ENCODE data around the gene RBCK1. TPM values are rescaled to one million over a fixed set of nuclear protein-coding genes. Genes with fewer than 3 reads are reported as not detected.

RBCK1 gene
- total RNA-seq, 1 donor = 104 TPM

DNA sequence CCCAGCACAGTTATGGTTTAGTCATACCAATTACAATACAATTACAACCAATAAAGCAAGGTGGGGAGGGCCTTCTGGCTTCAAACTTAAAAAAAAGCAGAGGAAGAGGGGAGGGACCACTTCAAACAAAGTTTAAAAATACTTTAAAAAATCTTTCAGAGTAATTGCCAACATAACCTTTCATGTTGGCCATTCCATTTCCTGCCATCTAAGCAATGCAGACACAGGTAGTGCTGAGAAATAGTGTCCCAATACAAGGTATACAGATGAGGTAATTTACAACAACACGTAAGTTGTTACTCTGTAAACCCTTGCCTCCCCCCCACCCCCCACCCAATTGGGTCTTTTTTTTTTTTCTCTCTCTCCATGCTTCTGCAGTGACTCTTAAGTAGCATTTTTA is 73.1 kb downstream of the RBCK1 start:
- H3K4me1 ChIP-seq (ENCODE audit: insufficient read depth, low read length) = peaks cover 24% of the 10 kb centered on the region
- H4K20me1 ChIP-seq (ENCODE audit: insufficient read depth, low read length) = peaks cover 18% of the 10 kb centered on the region
- no peak for DNase-seq (ENCODE audit: insufficient read length, low spot score, missing footprints)
- peaks cover 42% of the 10 kb centered on the region for H3K36me3 ChIP-seq (ENCODE audit: insufficient read depth, low read length)
- H3K27me3 ChIP-seq (ENCODE audit: insufficient read depth, low read length) = no peaks in the 10 kb centered on the region
- no peaks in the 10 kb centered on the region for H3K9me3 ChIP-seq (ENCODE audit: low read depth, low read length)
- no peak overlapping the region for H3K27ac ChIP-seq (ENCODE audit: low read depth, low read length)
- no peak overlapping the region for H3K4me2 ChIP-seq (ENCODE audit: insufficient read depth, low read length)
- no peak for TF ChIP-seq CTCF (IDR thresholded peaks at IDR 0.05; ENCODE audit: extremely low read depth, low read depth, low read length)
- no peaks in the 10 kb centered on the region for H3K79me2 ChIP-seq (ENCODE audit: insufficient read depth, low read length)
- no peak overlapping the region for H3K4me3 ChIP-seq (ENCODE audit: insufficient read depth, low read length)
- no peak overlapping the region for H2AFZ ChIP-seq (ENCODE audit: low read length)

Small RNA genes lying within 50 kb of the gene (small RNA-seq; reads per million reads assigned to genes)
- gene RF00019 = not detected

Other genes with a start within 250 kb of the RBCK1 start
- gene DEFB128, start 218.6 kb upstream of the RBCK1 start, total RNA-seq = not detected in 2 replicates
- gene DEFB129, start 181.0 kb upstream of the RBCK1 start, total RNA-seq = not detected in 2 replicates
- not detected in 2 replicates for gene DEFB132, start 150.6 kb upstream of the RBCK1 start, total RNA-seq
- 2.2 and 3.5 TPM in 2 replicates for gene C20orf96, start 117.5 kb upstream of the RBCK1 start, total RNA-seq
- 9.0 and 9.4 TPM in 2 replicates for gene ZCCHC3, start 110.7 kb upstream of the RBCK1 start, total RNA-seq
- gene SOX12, start 82.7 kb upstream of the RBCK1 start, total RNA-seq = 6.2 and 6.9 TPM in 2 replicates
- gene NRSN2, start 61.2 kb upstream of the RBCK1 start, total RNA-seq = 39.5 and 49.6 TPM in 2 replicates
- 176 and 213 TPM in 2 replicates for gene TRIB3, start 27.5 kb upstream of the RBCK1 start, total RNA-seq
- 57.5 and 64.8 TPM in 2 replicates for gene TBC1D20, start 54.2 kb downstream of the RBCK1 start, total RNA-seq
- gene CSNK2A1, start 135.5 kb downstream of the RBCK1 start, total RNA-seq = 82.9 and 90.5 TPM in 2 replicates
- gene TCF15, start 202.0 kb downstream of the RBCK1 start, total RNA-seq = not detected in 2 replicates
- gene SRXN1, start 244.9 kb downstream of the RBCK1 start, total RNA-seq = 60.1 and 65.1 TPM in 2 replicates